GM12878 (cell line): Measurements from ENCODE around the gene MCM8. TPM values are rescaled to one million over a fixed set of nuclear protein-coding genes. Genes with fewer than 3 reads are reported as not detected.

Experiments
- ATAC-seq: fragments of 200-7000 bp; cut with Tn5 transposase; 3 replicates; pipeline ENCODE4 v1.9.1; 2020; ENCODE audit warnings: mild to moderate bottlenecking, moderate library complexity
- BruUV-seq: library from RNA; stranded (reverse); fragments of 400-500 nt; replicated peaks from 2 replicates; lab custom pipeline; 2021; lab: Mats Ljungman, UMichigan
- CTCF ChIA-PET: fragments of 300-600 bp; sonication (Branson Sonifier 250); formaldehyde crosslinking; extraction: SDS; loops from one replicate; lab custom pipeline; 2021; ENCODE audit warnings: inconsistent platforms; lab: Yijun Ruan, JAX
- POLR2A ChIA-PET: fragments of 350-600 bp; formaldehyde crosslinking; extraction: SDS; loops from one replicate; lab custom pipeline; 2021; ENCODE audit warnings: inconsistent platforms; lab: Charles Lee
- RAD21 ChIA-PET: fragments of 300-600 bp; sonication (Branson Sonifier 250); formaldehyde crosslinking; loops from one replicate; lab custom pipeline; 2023; ENCODE audit warnings: antibody characterized with exemption; ENCODE audit not compliant: unreplicated experiment; lab: Charles Lee
- SMC1A ChIA-PET: fragments of 300-600 bp; sonication (Branson Sonifier 250); formaldehyde crosslinking; loops from one replicate; lab custom pipeline; 2023; ENCODE audit not compliant: unreplicated experiment, uncharacterized antibody; lab: Charles Lee
- DNase-seq: peaks from one replicate; pipeline ENCODE4 v3.0.0-alpha.2; 2011; ENCODE audit warnings: low read depth, low spot score
- FAIRE-seq: peaks from 3 replicates; lab custom pipeline; 2011; peaks lifted over from hg19 to GRCh38; lab: Jason Lieb, UNC
- H2AFZ ChIP-seq: 2 replicates; pipeline ENCODE4 v1.6.0; 2011; ENCODE audit warnings: low read depth, low read length, control low read depth; ENCODE audit not compliant: control insufficient read depth
- H3K27ac ChIP-seq: 2 replicates; pipeline ENCODE4 v1.5.1; 2011; ENCODE audit warnings: control low read depth; ENCODE audit not compliant: control insufficient read depth, insufficient read depth
- H3K27me3 ChIP-seq, 2 experiments: replicated peaks in 1 of 2; 2 replicates each; pipeline versions ENCODE4 v1.6.0 to v1.6.1; 2011; ENCODE audit warnings: low read length in 1 of 2; ENCODE audit not compliant: control insufficient read depth in 2 of 2, insufficient read depth in 2 of 2
- H3K36me3 ChIP-seq, 2 experiments: 2 replicates each; pipeline ENCODE4 v1.5.1; 2011; ENCODE audit warnings: low read length in 1 of 2; ENCODE audit not compliant: control insufficient read depth in 2 of 2, insufficient read depth in 2 of 2
- H3K4me1 ChIP-seq: 2 replicates; pipeline ENCODE4 v1.6.1; 2011; ENCODE audit warnings: mild to moderate bottlenecking, low read length, moderate library complexity, mixed read lengths; ENCODE audit not compliant: control insufficient read depth, insufficient read depth
- H3K4me2 ChIP-seq: 2 replicates; pipeline ENCODE4 v1.6.0; 2011; ENCODE audit warnings: control low read depth; ENCODE audit not compliant: control insufficient read depth, insufficient read depth
- H3K4me3 ChIP-seq: fragments of 200-600 bp; sonication (generic); 2 replicates; pipeline ENCODE4 v1.5.1; 2016
- H3K79me2 ChIP-seq: 2 replicates; pipeline ENCODE4 v1.6.0; 2011; ENCODE audit warnings: low read length; ENCODE audit not compliant: control insufficient read depth, insufficient read depth
- H3K9ac ChIP-seq: 2 replicates; pipeline ENCODE4 v1.8.0; 2011; ENCODE audit warnings: low read length, control low read depth, mixed read lengths; ENCODE audit not compliant: control insufficient read depth, insufficient read depth
- H3K9me3 ChIP-seq: replicated peaks from 3 replicates; pipeline ENCODE4 v1.5.1; 2011; ENCODE audit warnings: mild to moderate bottlenecking, low read length; ENCODE audit not compliant: control insufficient read depth, insufficient read depth
- H4K20me1 ChIP-seq: 2 replicates; pipeline ENCODE4 v1.6.0; 2011; ENCODE audit not compliant: control insufficient read depth, insufficient read depth
- CBX3 ChIP-seq: fragments of 200-600 bp; sonication (generic); IDR thresholded peaks from 2 replicates; pipeline ENCODE4 v1.6.1; 2016; ENCODE audit warnings: low read depth, borderline replicate concordance
- ETV6 ChIP-seq, 2 experiments: fragments of 450-650 bp in 1 of 2; IDR thresholded peaks in 1 of 2; conservative IDR thresholded peaks in 1 of 2; 2 replicates each; pipeline ENCODE4 v1.6.1; 2014; ENCODE audit warnings: antibody characterized with exemption in 1 of 2, borderline replicate concordance in 1 of 2, low read depth in 1 of 2, mild to moderate bottlenecking in 1 of 2, moderate library complexity in 1 of 2
- HDAC2 ChIP-seq: fragments of 200-600 bp; sonication (generic); IDR thresholded peaks from 2 replicates; pipeline ENCODE4 v1.6.1; 2017
- MXI1 ChIP-seq: fragments of 150-350 bp; IDR thresholded peaks from 2 replicates; pipeline ENCODE4 v1.6.1; 2011; ENCODE audit warnings: low read depth, mild to moderate bottlenecking, inconsistent platforms, low read length, improper control_type of control experiment
- NFYB ChIP-seq: IDR thresholded peaks from 2 replicates; pipeline ENCODE4 v1.6.1; 2011; ENCODE audit warnings: low read depth, mild to moderate bottlenecking, low read length, improper control_type of control experiment, moderate library complexity; ENCODE audit not compliant: insufficient read depth
- RB1 ChIP-seq: fragments of 450-650 bp; formaldehyde crosslinking; IDR thresholded peaks from 2 replicates; pipeline ENCODE4 v1.6.1; 2017; ENCODE audit warnings: mild to moderate bottlenecking, borderline replicate concordance
- SMAD1 ChIP-seq: fragments of 450-650 bp; IDR thresholded peaks from 2 replicates; pipeline ENCODE4 v1.6.1; 2018; ENCODE audit warnings: mild to moderate bottlenecking, low read depth; ENCODE audit not compliant: partially characterized antibody
- SP1 ChIP-seq: IDR thresholded peaks from one replicate; pipeline ENCODE4 v1.6.1; 2011; ENCODE audit warnings: low read depth, low read length
- TCF12 ChIP-seq: IDR thresholded peaks from 2 replicates; pipeline ENCODE4 v1.6.1; 2011; ENCODE audit warnings: low read depth, mild to moderate bottlenecking, low read length
- ZBED1 ChIP-seq: IDR thresholded peaks from 2 replicates; pipeline ENCODE4 v1.6.1; 2016; ENCODE audit warnings: borderline replicate concordance
- ZNF217 ChIP-seq: fragments of 450-650 bp; IDR thresholded peaks from 2 replicates; pipeline ENCODE4 v1.6.1; 2017; ENCODE audit warnings: antibody characterized with exemption, mild to moderate bottlenecking
- ZNF274 ChIP-seq: IDR thresholded peaks from one replicate; pipeline ENCODE4 v1.8.0; 2011; ENCODE audit not compliant: insufficient read length, insufficient read depth
- WGBS: methylation state at CpG from one replicate; pipeline ENCODE4 v1.1.6; 2016; ENCODE audit warnings: low lambda C conversion rate; ENCODE audit not compliant: insufficient replicate concordance, insufficient coverage; ENCODE audit errors: missing lambda C conversion rate; 5-methylcytosine and 5-hydroxymethylcytosine counted together
- in situ Hi-C: fragments of 300-500 bp; cut with MboI; formaldehyde crosslinking; loops from 9 replicates; pipeline ENCODE4 v1.14.3; 2018; ENCODE audit warnings: mixed read lengths
- intact Hi-C: fragments of 100-400 bp; cut with micrococcal nuclease; formaldehyde crosslinking; loops from one replicate; pipeline ENCODE4 v1.14.2; 2022; ENCODE audit not compliant: unreplicated experiment
- polyA plus RNA-seq, 11 experiments: library from polyadenylated mRNA; depleted of rRNA in 4 of 11; unstranded in 6 of 11; stranded (reverse) in 5 of 11; fragments of >200 nt; fragmentation: Nextera tagmentation in 4 of 11; fragmentation: Illumina TruSeq in 1 of 11; extraction: Ambion mirVana in 4 of 11; extraction: Trizol in 1 of 11; gene quantifications; 1 replicate in 1 of 11; 2 replicates in 10 of 11; pipeline versions ENCODE4 v1.2.1 to v1.2.3, GENCODE V29; 2011 to 2016; ENCODE audit warnings: inconsistent platforms in 2 of 11, missing spikeins in 2 of 11, low read depth in 1 of 11
- total RNA-seq, 4 experiments: library from RNA; depleted of rRNA in 3 of 4; stranded (reverse); fragments of >200 nt in 3 of 4; fragmentation: Illumina TruSeq in 1 of 4; extraction: Trizol in 1 of 4; gene quantifications; 2 replicates each; pipeline versions ENCODE4 v1.2.1 to v1.2.3, GENCODE V29; 2013 to 2021
- TF ChIP-seq, protein P1 (sequence below): fragments of 150-350 bp; IDR thresholded peaks from 2 replicates; pipeline ENCODE4 v1.6.1; 2016; ENCODE audit warnings: low read depth, low read length
- TF ChIP-seq, protein P2 (sequence below): fragments of 450-650 bp; conservative IDR thresholded peaks from 2 replicates; pipeline ENCODE4 v1.6.1; 2017; ENCODE audit warnings: mild to moderate bottlenecking, moderate library complexity

The MCM8 gene
- total and polyA plus RNA-seq, 10 of the 15 experiments (the other 5 are each of a cell fraction or from before 2014, with no cell fraction given): 3.2 to 28.2 (median 16.0) TPM

GRCh38 chr20:6037082-6037481 lies 86.6 kb downstream of the MCM8 start (continued):
- TF ChIP-seq, protein P1, sequence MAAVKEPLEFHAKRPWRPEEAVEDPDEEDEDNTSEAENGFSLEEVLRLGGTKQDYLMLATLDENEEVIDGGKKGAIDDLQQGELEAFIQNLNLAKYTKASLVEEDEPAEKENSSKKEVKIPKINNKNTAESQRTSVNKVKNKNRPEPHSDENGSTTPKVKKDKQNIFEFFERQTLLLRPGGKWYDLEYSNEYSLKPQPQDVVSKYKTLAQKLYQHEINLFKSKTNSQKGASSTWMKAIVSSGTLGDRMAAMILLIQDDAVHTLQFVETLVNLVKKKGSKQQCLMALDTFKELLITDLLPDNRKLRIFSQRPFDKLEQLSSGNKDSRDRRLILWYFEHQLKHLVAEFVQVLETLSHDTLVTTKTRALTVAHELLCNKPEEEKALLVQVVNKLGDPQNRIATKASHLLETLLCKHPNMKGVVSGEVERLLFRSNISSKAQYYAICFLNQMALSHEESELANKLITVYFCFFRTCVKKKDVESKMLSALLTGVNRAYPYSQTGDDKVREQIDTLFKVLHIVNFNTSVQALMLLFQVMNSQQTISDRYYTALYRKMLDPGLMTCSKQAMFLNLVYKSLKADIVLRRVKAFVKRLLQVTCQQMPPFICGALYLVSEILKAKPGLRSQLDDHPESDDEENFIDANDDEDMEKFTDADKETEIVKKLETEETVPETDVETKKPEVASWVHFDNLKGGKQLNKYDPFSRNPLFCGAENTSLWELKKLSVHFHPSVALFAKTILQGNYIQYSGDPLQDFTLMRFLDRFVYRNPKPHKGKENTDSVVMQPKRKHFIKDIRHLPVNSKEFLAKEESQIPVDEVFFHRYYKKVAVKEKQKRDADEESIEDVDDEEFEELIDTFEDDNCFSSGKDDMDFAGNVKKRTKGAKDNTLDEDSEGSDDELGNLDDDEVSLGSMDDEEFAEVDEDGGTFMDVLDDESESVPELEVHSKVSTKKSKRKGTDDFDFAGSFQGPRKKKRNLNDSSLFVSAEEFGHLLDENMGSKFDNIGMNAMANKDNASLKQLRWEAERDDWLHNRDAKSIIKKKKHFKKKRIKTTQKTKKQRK: no peak
- TF ChIP-seq, protein P2, sequence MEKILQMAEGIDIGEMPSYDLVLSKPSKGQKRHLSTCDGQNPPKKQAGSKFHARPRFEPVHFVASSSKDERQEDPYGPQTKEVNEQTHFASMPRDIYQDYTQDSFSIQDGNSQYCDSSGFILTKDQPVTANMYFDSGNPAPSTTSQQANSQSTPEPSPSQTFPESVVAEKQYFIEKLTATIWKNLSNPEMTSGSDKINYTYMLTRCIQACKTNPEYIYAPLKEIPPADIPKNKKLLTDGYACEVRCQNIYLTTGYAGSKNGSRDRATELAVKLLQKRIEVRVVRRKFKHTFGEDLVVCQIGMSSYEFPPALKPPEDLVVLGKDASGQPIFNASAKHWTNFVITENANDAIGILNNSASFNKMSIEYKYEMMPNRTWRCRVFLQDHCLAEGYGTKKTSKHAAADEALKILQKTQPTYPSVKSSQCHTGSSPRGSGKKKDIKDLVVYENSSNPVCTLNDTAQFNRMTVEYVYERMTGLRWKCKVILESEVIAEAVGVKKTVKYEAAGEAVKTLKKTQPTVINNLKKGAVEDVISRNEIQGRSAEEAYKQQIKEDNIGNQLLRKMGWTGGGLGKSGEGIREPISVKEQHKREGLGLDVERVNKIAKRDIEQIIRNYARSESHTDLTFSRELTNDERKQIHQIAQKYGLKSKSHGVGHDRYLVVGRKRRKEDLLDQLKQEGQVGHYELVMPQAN: no peak

- RAD21 ChIA-PET: no interaction called here
- TF ChIP-seq ETV6 (conservative IDR thresholded peaks at IDR 0.05 in 1 of 2, IDR thresholded peaks at IDR 0.05 in 1 of 2; ENCODE audit: borderline replicate concordance in 1 of 2, low read depth in 1 of 2): no peak
- no peak for TF ChIP-seq CBX3
- TF ChIP-seq NFYB: no peak
- TF ChIP-seq SP1: no peak
- TF ChIP-seq SMAD1: no peak
- TF ChIP-seq ZNF274: no peak
- no peak for TF ChIP-seq ZBED1
- TF ChIP-seq MXI1: no peak
- no peak for TF ChIP-seq TCF12
- TF ChIP-seq ZNF217: no peak
- TF ChIP-seq, protein P1: no peak
- no peak for TF ChIP-seq RB1
- no peak for TF ChIP-seq HDAC2
These were observed 87.8 kb downstream of the MCM8 start for GRCh38 chr20:6038256-6038655.

More at GRCh38 chr20:6038256-6038655, 87.8 kb downstream of the MCM8 start:
- ChIA-PET SMC1A (no interaction called here), CTCF (interaction anchor here (1.1 to 1.3 kb wide), 2 partner anchors 37 to 40 kb away, joined by 3 read pairs; no protein-coding TSS in a partner anchor), POLR2A (no interaction called here)
- FAIRE-seq: no peak
- H4K20me1 ChIP-seq: no peaks in the 10 kb centered on the region
- no peak overlapping the region for H3K9ac ChIP-seq
- H3K4me2 ChIP-seq: no peak overlapping the region
- H3K27me3 ChIP-seq: no peaks in the 10 kb centered on the region
- no TSS peak for BruUV-seq
- no peak for ATAC-seq
- intact Hi-C loops (no loop called here), in situ Hi-C loops (no loop called here)
- no peaks in the 10 kb centered on the region for H3K79me2 ChIP-seq
- WGBS: 94% methylated on average over 3 of the region's 3 CpGs
- no peak overlapping the region for H2AFZ ChIP-seq
- no peaks in the 10 kb centered on the region for H3K4me1 ChIP-seq
- H3K9me3 ChIP-seq: no peaks in the 10 kb centered on the region
- no peak for DNase-seq
- H3K36me3 ChIP-seq: peaks cover 16 to 30% of the 10 kb centered on the region in 2 experiments
- no peak overlapping the region for H3K27ac ChIP-seq
- no peak overlapping the region for H3K4me3 ChIP-seq
